Neural crest cell (in vitro differentiated cells): ENCODE data around the gene CDC25A. TPM values are rescaled to one million over a fixed set of nuclear protein-coding genes. Genes with fewer than 3 reads are reported as not detected.

Source experiments
- DNase-seq: peaks from one replicate; pipeline ENCODE4 v3.0.0; 2021; ENCODE audit warnings: low read depth, mixed read lengths, low spot score
- H3K27ac Mint-ChIP-seq: one replicate; pipeline ENCODE4 v1.8.0; 2021; ENCODE audit warnings: mild to moderate bottlenecking, mixed read lengths; ENCODE audit not compliant: unreplicated experiment
- H3K27me3 Mint-ChIP-seq: 2 replicates; pipeline ENCODE4 v1.8.0; 2021; ENCODE audit warnings: low read depth, mild to moderate bottlenecking, mixed read lengths
- H3K36me3 Mint-ChIP-seq: 2 replicates; pipeline ENCODE4 v1.8.0; 2021; ENCODE audit warnings: low read depth, mild to moderate bottlenecking, mixed read lengths
- H3K4me1 Mint-ChIP-seq: 2 replicates; pipeline ENCODE4 v1.8.0; 2021; ENCODE audit warnings: mixed read lengths
- H3K4me3 Mint-ChIP-seq: one replicate; pipeline ENCODE4 v1.8.0; 2021; ENCODE audit warnings: mild to moderate bottlenecking, mixed read lengths
- H3K9me3 Mint-ChIP-seq: 2 replicates; pipeline ENCODE4 v1.8.0; 2021; ENCODE audit warnings: mixed read lengths
- CTCF ChIP-seq: fragments of 200-600 bp; sonication (generic); conservative IDR thresholded peaks from 2 replicates; pipeline ENCODE4 v1.5.0; 2021; ENCODE audit warnings: antibody characterized with exemption, mild to moderate bottlenecking
- total RNA-seq: library from RNA; stranded (reverse); gene quantifications from 2 replicates; pipeline ENCODE4 v1.2.1, GENCODE V29; 2021

The CDC25A gene
- total RNA-seq, 1 donor from 2014 or later = 63.0 TPM

- H3K27me3 Mint-ChIP-seq = no peaks in the 10 kb centered on the region
- no peak overlapping the region for H3K4me3 Mint-ChIP-seq
- peaks cover 3% of the 10 kb centered on the region for H3K9me3 Mint-ChIP-seq
- no peak overlapping the region for H3K27ac Mint-ChIP-seq
- TF ChIP-seq CTCF = no peak
- DNase-seq = no peak
- H3K4me1 Mint-ChIP-seq = no peaks in the 10 kb centered on the region
- peaks cover 4% of the 10 kb centered on the region for H3K36me3 Mint-ChIP-seq
These were observed 21.2 kb upstream of the CDC25A start for GRCh38 chr3:48209445-48209844.

- Mint-ChIP-seq H3K36me3 (peaks cover 4% of the 10 kb centered on the region), H3K9me3 (peaks cover 3% of the 10 kb centered on the region), H3K4me3 (no peak overlapping the region), H3K27ac (peak overlapping the region; percentile 72), H3K4me1 (no peaks in the 10 kb centered on the region), H3K27me3 (no peaks in the 10 kb centered on the region)
- no peak for DNase-seq
- TF ChIP-seq CTCF = no peak
These were observed 19.9 kb upstream of the CDC25A start for GRCh38 chr3:48208076-48208475.

- H3K9me3 Mint-ChIP-seq = peaks cover 3% of the 10 kb centered on the region
- H3K4me3 Mint-ChIP-seq = no peak overlapping the region
- no peak for TF ChIP-seq CTCF
- no peaks in the 10 kb centered on the region for H3K4me1 Mint-ChIP-seq
- no peak for DNase-seq
- peak overlapping the region; percentile 16 for H3K27ac Mint-ChIP-seq
- no peaks in the 10 kb centered on the region for H3K27me3 Mint-ChIP-seq
- no peaks in the 10 kb centered on the region for H3K36me3 Mint-ChIP-seq
These were observed 14.4 kb upstream of the CDC25A start for GRCh38 chr3:48202632-48203031.

GRCh38 chr3:48199117-48199516, 10.9 kb upstream of the CDC25A start:
- H3K4me1 Mint-ChIP-seq = peaks cover 4% of the 10 kb centered on the region
- TF ChIP-seq CTCF = no peak
- no peaks in the 10 kb centered on the region for H3K27me3 Mint-ChIP-seq
- no peak for DNase-seq
- no peaks in the 10 kb centered on the region for H3K36me3 Mint-ChIP-seq
- no peak overlapping the region for H3K27ac Mint-ChIP-seq
- H3K4me3 Mint-ChIP-seq = no peak overlapping the region
- H3K9me3 Mint-ChIP-seq = peaks cover 3% of the 10 kb centered on the region

GRCh38 chr3:48196611-48197010, 8.4 kb upstream of the CDC25A start:
- Mint-ChIP-seq H3K4me1 (peaks cover 4% of the 10 kb centered on the region), H3K27ac (no peak overlapping the region), H3K9me3 (no peaks in the 10 kb centered on the region), H3K27me3 (no peaks in the 10 kb centered on the region), H3K4me3 (no peak overlapping the region), H3K36me3 (no peaks in the 10 kb centered on the region)
- TF ChIP-seq CTCF = no peak
- DNase-seq = no peak
